HG03378 (cell line): ENCODE results near the gene CCN6.

Experiments used
- ATAC-seq: cut with Tn5 transposase; IDR thresholded peaks from one replicate; pipeline ENCODE4 v1.9.1; 2021; ENCODE audit warnings: mild to moderate bottlenecking, moderate library complexity; ENCODE audit not compliant: unreplicated experiment

CCN6 gene

GRCh38 chr6:112113431-112113830, 59.5 kb downstream of the CCN6 start:
- no peak for ATAC-seq

GRCh38 chr6:112113918-112114317, 60.0 kb downstream of the CCN6 start:
- no peak for ATAC-seq

- ATAC-seq: no peak
These were observed 60.8 kb downstream of the CCN6 start for GRCh38 chr6:112114577-112115223.

GRCh38 chr6:112116221-112116620, 62.3 kb downstream of the CCN6 start:
- no peak for ATAC-seq

GRCh38 chr6:112117554-112117953, 63.6 kb downstream of the CCN6 start:
- ATAC-seq: no peak

GRCh38 chr6:112118034-112118433, 64.1 kb downstream of the CCN6 start:
- no peak for ATAC-seq
